ENCODE results near the gene ELAC2.

The ELAC2 gene

DNA sequence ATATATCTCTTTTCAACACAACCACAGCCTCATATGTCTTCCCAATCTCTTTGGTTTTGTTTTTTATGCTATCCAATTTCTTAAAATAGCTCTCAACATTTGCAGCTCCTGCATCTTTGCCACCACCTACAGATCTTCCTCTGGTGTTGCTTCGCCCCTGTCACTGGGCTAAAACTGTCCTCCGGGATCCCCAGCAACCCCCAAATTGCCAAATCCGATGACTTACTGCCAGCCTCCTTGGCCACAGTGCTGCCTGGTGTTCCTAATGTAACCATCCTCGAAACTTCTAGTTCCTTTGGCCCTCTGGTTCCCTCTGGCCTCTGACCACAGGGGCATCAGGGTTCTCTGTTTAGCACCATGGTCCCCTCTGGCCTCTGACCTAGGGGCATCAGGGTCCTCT is 70.8 kb downstream of the ELAC2 start:
- no peak for DNase-seq

All from midbrain (tissue), 1 donor.